ENCODE results near the gene DNAH7. TPM values are rescaled to one million over a fixed set of nuclear protein-coding genes. Genes with fewer than 3 reads are reported as not detected.

The DNAH7 gene
- total and polyA plus RNA-seq, 2 of the 8 experiments (the other 6 are each of a cell fraction or from before 2014, with no cell fraction given) = 0.07 to 0.08 TPM

GRCh38 chr2:196086517-196087368 is 18.1 kb upstream of the DNAH7 start:
- Histone ChIP-seq H3K18ac (ENCODE audit: extremely low read depth, low read length) (no peak overlapping the region), H3K56ac (replicated peaks; ENCODE audit: insufficient read length, low read depth, low read length) (no peak overlapping the region), H2BK15ac (ENCODE audit: low read length) (no peak overlapping the region), H2BK120ac (replicated peaks; ENCODE audit: low read depth, low read length) (no peak overlapping the region), H3K4me3 (ENCODE audit: extremely low read depth in 1 of 4, insufficient read depth in 2 of 4, low read depth in 3 of 4, low read length in 4 of 4) (no peak overlapping the region), H3K27ac (ENCODE audit: low read depth, low read length) (no peak overlapping the region), H4K5ac (ENCODE audit: insufficient read length, low read depth, low read length) (no peak overlapping the region), H3K23ac (ENCODE audit: insufficient read length) (no peak overlapping the region), H2AFZ (ENCODE audit: low read length) (no peak overlapping the region), H3K4ac (replicated peaks; ENCODE audit: insufficient read length, low read depth, low read length) (no peak overlapping the region), H3K27me3 (replicated peaks in 1 of 4; ENCODE audit: control insufficient read depth in 3 of 4, extremely low read depth in 1 of 4, insufficient read depth in 3 of 4, low read length in 3 of 4) (no peaks in the 10 kb centered on the region), H2BK5ac (ENCODE audit: low read depth, low read length) (no peak overlapping the region), H4K91ac (replicated peaks; ENCODE audit: insufficient read length, low read length) (no peak overlapping the region), H2AK5ac (ENCODE audit: low read depth, low read length) (no peak overlapping the region), H3K23me2 (ENCODE audit: low read depth, low read length) (no peaks in the 10 kb centered on the region), H3K9me3 (ENCODE audit: insufficient read depth in 2 of 2, low read depth in 1 of 2, low read length in 1 of 2) (peaks cover 14 to 25% of the 10 kb centered on the region in 2 experiments), H3K14ac (ENCODE audit: insufficient read length) (no peak overlapping the region), H3K4me2 (ENCODE audit: insufficient read depth in 1 of 2, low read depth in 2 of 2, low read length in 2 of 2) (no peak overlapping the region), H3K9ac (replicated peaks in 1 of 4; ENCODE audit: extremely low read depth in 1 of 4, low read depth in 3 of 4, low read length in 3 of 4) (no peak overlapping the region), H3K36me3 (ENCODE audit: control insufficient read depth in 2 of 4, insufficient read depth in 4 of 4, low read length in 3 of 4) (no peaks in the 10 kb centered on the region; a peak in 1 of 8 replicates), H4K8ac (ENCODE audit: extremely low read depth, insufficient read depth, low read length) (no peak overlapping the region), H3K4me1 (replicated peaks in 1 of 4; ENCODE audit: control insufficient read depth in 3 of 4, insufficient read depth in 4 of 4, low read length in 3 of 4) (no peaks in the 10 kb centered on the region), H4K20me1 (replicated peaks in 1 of 2; ENCODE audit: control insufficient read depth in 1 of 2, insufficient read depth in 2 of 2, low read length in 2 of 2) (no peaks in the 10 kb centered on the region), H2BK12ac (ENCODE audit: low read depth, low read length) (no peak overlapping the region), H3K79me2 (ENCODE audit: control insufficient read depth in 1 of 2, insufficient read depth in 2 of 2, low read length in 2 of 2) (no peaks in the 10 kb centered on the region), H2BK20ac (ENCODE audit: low read length) (no peak overlapping the region), H3K79me1 (ENCODE audit: low read depth, low read length) (no peaks in the 10 kb centered on the region)
- 82% methylated on average over 7 of the region's 7 CpGs; no CpG with 5 or more reads in 1 of the 2 experiments for whole genome bisulfite sequencing, 2 experiments (ENCODE audit: extremely low coverage in 1 of 2, insufficient coverage in 1 of 2, insufficient read length in 1 of 2, insufficient replicate concordance in 2 of 2, low coverage in 1 of 2, low lambda C conversion rate in 2 of 2, missing lambda C conversion rate in 1 of 2)
- ChIA-PET CTCF (ENCODE audit: partially characterized antibody) (interaction anchor here (0.7 to 1.7 kb wide), 5 partner anchors 8 to 190 kb away, joined by 3 to 9 read pairs (median 4); no protein-coding TSS in a partner anchor), POLR2A (ENCODE audit: partially characterized antibody) (no interaction called here)
- FAIRE-seq (no peak), DNase-seq (ENCODE audit: low read depth in 1 of 2, low spot score in 2 of 2) (no peak)
- TF ChIP-seq GTF2F1 (IDR thresholded peaks at IDR 0.05; ENCODE audit: borderline replicate concordance, low read depth, low read length) = no peak
- TF ChIP-seq TBP (IDR thresholded peaks at IDR 0.05; ENCODE audit: low read depth, low read length) = no peak
- TF ChIP-seq BCL11A (IDR thresholded peaks at IDR 0.05; ENCODE audit: low read depth in 2 of 2, low read length in 2 of 2) = no peak
- no peak for TF ChIP-seq SIX5 (IDR thresholded peaks at IDR 0.05; ENCODE audit: low read depth, low read length)
- TF ChIP-seq SP2 (IDR thresholded peaks at IDR 0.05; ENCODE audit: low read length) = no peak
- no peak for TF ChIP-seq KDM5A (IDR thresholded peaks at IDR 0.05; ENCODE audit: low read length)
- no peak for TF ChIP-seq BRCA1 (IDR thresholded peaks at IDR 0.05; ENCODE audit: low read depth, low read length)
- no peak for TF ChIP-seq E2F6 (IDR thresholded peaks at IDR 0.05)
- no peak for TF ChIP-seq USF2 (IDR thresholded peaks at IDR 0.05; ENCODE audit: low read length)
- no peak for TF ChIP-seq RXRA (IDR thresholded peaks at IDR 0.05; ENCODE audit: insufficient read depth, low read depth, low read length)
- no peak for TF ChIP-seq SIN3A (conservative IDR thresholded peaks at IDR 0.05 in 1 of 2, IDR thresholded peaks at IDR 0.05 in 1 of 2; ENCODE audit: low read depth in 1 of 2, low read length in 2 of 2)
